ENCODE results near the gene TPPP2. TPM values are rescaled to one million over a fixed set of nuclear protein-coding genes. Genes with fewer than 3 reads are reported as not detected.
"Not testable (repeated sequence)": the region's sequence is repeated elsewhere in the genome, so short reads cannot be mapped to it uniquely, and the experiment has no call there.

Gene TPPP2
- not detected for total RNA-seq

GRCh38 chr14:21029917-21030316 lies at the start of gene TPPP2:
TPPP2 (plus strand) TSS chr14:21030217; CDS start chr14:21030582, 365 bp downstream.
- intact Hi-C loops (cut with micrococcal nuclease): no loop called here
- Mint-ChIP-seq H3K27ac (no peak within 1 kb of the TSS), H3K9me3 (no peaks in the 10 kb centered on the region), H3K4me1 (ENCODE audit: low read depth) (no peaks in the 10 kb centered on the region), H3K36me3 (no peaks in the 10 kb centered on the region), H3K27me3 (no peaks in the 10 kb centered on the region), H3K4me3 (no peak within 1 kb of the TSS)
- ChIA-PET CTCF (interaction anchor here (0.8 to 3.5 kb wide), 2 partner anchors 9 to 15 kb away, joined by 4 to 21 read pairs; no protein-coding TSS in a partner anchor), POLR2A (no interaction called here)
- DNase-seq: no peak

- Mint-ChIP-seq H3K9me3 (no peaks in the 10 kb centered on the region), H3K4me1 (ENCODE audit: low read depth) (no peaks in the 10 kb centered on the region), H3K36me3 (no peaks in the 10 kb centered on the region), H3K4me3 (no peak overlapping the region), H3K27ac (no peak overlapping the region), H3K27me3 (peaks cover 3% of the 10 kb centered on the region)
- CTCF ChIA-PET: interaction anchor here (4.4 kb wide), 1 partner anchor 10 kb away, joined by 52 read pairs; no protein-coding TSS in a partner anchor
- POLR2A ChIA-PET: no interaction called here
- intact Hi-C loops (cut with micrococcal nuclease): no loop called here
- no peak for DNase-seq
Measured at GRCh38 chr14:20980906-20981305, 49.1 kb upstream of the TPPP2 start.

DNA sequence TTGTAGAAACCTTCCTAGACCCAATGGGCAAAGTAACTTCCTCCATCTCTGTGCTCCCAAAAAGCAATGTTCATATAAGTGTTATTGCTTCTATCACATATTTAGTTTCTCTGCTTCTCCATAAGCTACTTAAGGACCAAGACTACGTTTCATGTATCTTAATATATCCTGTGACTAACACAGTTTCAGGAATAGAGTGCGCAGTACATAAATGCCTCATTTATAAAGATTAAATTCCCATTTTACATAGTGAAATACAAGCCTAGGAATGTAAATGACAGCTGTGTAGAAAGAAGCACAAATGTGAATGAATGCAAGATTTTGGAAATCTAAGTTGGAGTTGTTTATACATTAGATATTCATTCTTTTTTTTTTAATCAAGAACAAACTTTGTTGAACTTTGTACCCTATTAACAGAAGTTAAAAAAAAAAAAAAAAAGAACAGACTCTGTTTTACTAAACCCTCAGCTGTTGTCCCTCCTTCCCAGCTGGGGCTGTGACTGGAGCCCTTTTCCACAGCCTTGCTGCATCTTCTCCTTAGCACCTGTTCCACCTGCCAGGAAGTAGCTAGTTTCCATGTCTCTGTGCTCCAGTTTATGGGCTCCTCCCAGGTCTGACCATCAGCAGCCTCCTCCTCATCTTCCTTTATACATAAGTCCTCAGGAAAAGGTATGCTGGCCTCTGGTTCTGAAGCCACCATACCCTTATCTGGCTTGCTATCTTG lies 47.2 kb upstream of the TPPP2 start:
- Mint-ChIP-seq H3K4me1 (ENCODE audit: low read depth) (peaks cover 3% of the 10 kb centered on the region), H3K36me3 (no peaks in the 10 kb centered on the region), H3K9me3 (no peaks in the 10 kb centered on the region), H3K27ac (no peak overlapping the region), H3K4me3 (no peak overlapping the region), H3K27me3 (peaks cover 3% of the 10 kb centered on the region)
- no peak for DNase-seq
- intact Hi-C loops (cut with micrococcal nuclease): no loop called here
- ChIA-PET CTCF (interaction anchor here (0.7 to 4.4 kb wide), 4 partner anchors 12 to 125 kb away, joined by 3 to 52 read pairs (median 4); no protein-coding TSS in a partner anchor), POLR2A (no interaction called here)

- CTCF ChIA-PET: interaction anchor here (0.7 to 1.2 kb wide), 3 partner anchors 12 to 82 kb away, joined by 3 to 4 read pairs (median 3); no protein-coding TSS in a partner anchor
- H3K27ac Mint-ChIP-seq, H3K9me3 Mint-ChIP-seq, H3K27me3 Mint-ChIP-seq, H3K4me3 Mint-ChIP-seq, POLR2A ChIA-PET, H3K36me3 Mint-ChIP-seq, DNase-seq: not testable (repeated sequence)
- H3K4me1 Mint-ChIP-seq (ENCODE audit: low read depth): peaks cover 11% of the 10 kb centered on the region
- intact Hi-C loops (cut with micrococcal nuclease): loop anchor here (5.0 kb wide), 1 partner anchor 303 kb away; the partner anchor contains the start of gene RNASE4
Measured at GRCh38 chr14:20985650-20986049, 44.4 kb upstream of the TPPP2 start.

- POLR2A ChIA-PET: no interaction called here
- no peaks in the 10 kb centered on the region for H3K9me3 Mint-ChIP-seq
- DNase-seq: no peak
- peaks cover 18% of the 10 kb centered on the region for H3K4me1 Mint-ChIP-seq (ENCODE audit: low read depth)
- CTCF ChIA-PET: interaction anchor here (0.7 to 3.1 kb wide), 2 partner anchors 16 to 32 kb away, joined by 3 to 23 read pairs; no protein-coding TSS in a partner anchor
- peaks cover 3% of the 10 kb centered on the region for H3K27me3 Mint-ChIP-seq
- peaks cover 6% of the 10 kb centered on the region for H3K36me3 Mint-ChIP-seq
- H3K4me3 Mint-ChIP-seq: no peak overlapping the region
- H3K27ac Mint-ChIP-seq: no peak overlapping the region
- intact Hi-C loops (cut with micrococcal nuclease): loop anchor here (5.0 kb wide), 1 partner anchor 305 kb away; the partner anchor contains the start of gene RNASE4
Measured at GRCh38 chr14:20986811-20987210, 43.2 kb upstream of the TPPP2 start.

GRCh38 chr14:20988717-20989470 lies 41.1 kb upstream of the TPPP2 start:
- Mint-ChIP-seq H3K4me1 (ENCODE audit: low read depth) (peaks cover 28% of the 10 kb centered on the region), H3K36me3 (peaks cover 16% of the 10 kb centered on the region), H3K27ac (peak overlapping the region; percentile 49), H3K27me3 (no peaks in the 10 kb centered on the region), H3K9me3 (no peaks in the 10 kb centered on the region), H3K4me3 (peak overlapping the region; percentile 37)
- ChIA-PET POLR2A (no interaction called here), CTCF (interaction anchor here (1.1 to 3.1 kb wide), 2 partner anchors 18 to 26 kb away, joined by 6 to 23 read pairs; no protein-coding TSS in a partner anchor)
- intact Hi-C loops (cut with micrococcal nuclease): loop anchor here (1.0 to 5.0 kb wide), 4 partner anchors 18 to 395 kb away; partner anchors contain the start of genes RNASE4 and SUPT16H
- DNase-seq: no peak

GRCh38 chr14:20989471-20989786 lies 40.6 kb upstream of the TPPP2 start:
- peak overlapping the region; percentile 91 for H3K4me3 Mint-ChIP-seq
- DNase-seq: no peak
- ChIA-PET CTCF (interaction anchor here (1.1 to 3.1 kb wide), 2 partner anchors 19 to 25 kb away, joined by 6 to 23 read pairs; no protein-coding TSS in a partner anchor), POLR2A (no interaction called here)
- H3K36me3 Mint-ChIP-seq: peaks cover 20% of the 10 kb centered on the region
- intact Hi-C loops (cut with micrococcal nuclease): loop anchor here (1.0 to 5.0 kb wide), 4 partner anchors 18 to 395 kb away; partner anchors contain the start of genes RNASE4 and SUPT16H
- H3K9me3 Mint-ChIP-seq: no peaks in the 10 kb centered on the region
- H3K4me1 Mint-ChIP-seq (ENCODE audit: low read depth): peaks cover 29% of the 10 kb centered on the region
- H3K27ac Mint-ChIP-seq: peak overlapping the region; percentile 84
- H3K27me3 Mint-ChIP-seq: no peaks in the 10 kb centered on the region

GRCh38 chr14:20989787-20990600 lies 40.0 kb upstream of the TPPP2 start, which contains the start of gene METTL17:
METTL17 (plus strand) TSS chr14:20989980; CDS start chr14:20990003, 23 bp downstream.
- DNase-seq: peak; percentile 94
- H3K9me3 Mint-ChIP-seq: no peaks in the 10 kb centered on the region
- H3K27ac Mint-ChIP-seq: peak within 1 kb of the TSS; percentile 84
- peaks cover 31% of the 10 kb centered on the region for H3K4me1 Mint-ChIP-seq (ENCODE audit: low read depth)
- peak within 1 kb of the TSS; percentile 91 for H3K4me3 Mint-ChIP-seq
- POLR2A ChIA-PET: no interaction called here
- peaks cover 25% of the 10 kb centered on the region for H3K36me3 Mint-ChIP-seq
- intact Hi-C loops (cut with micrococcal nuclease): loop anchor here (1.0 to 5.0 kb wide), 4 partner anchors 19 to 394 kb away; partner anchors contain the start of genes RNASE4 and SUPT16H
- H3K27me3 Mint-ChIP-seq: no peaks in the 10 kb centered on the region
- CTCF ChIA-PET: interaction anchor here (2.9 to 3.1 kb wide), 2 partner anchors 19 to 25 kb away, joined by 13 to 23 read pairs; no protein-coding TSS in a partner anchor

- ChIA-PET POLR2A (interaction anchor here (0.7 kb wide), 1 partner anchor 15 kb away, joined by 3 read pairs; no protein-coding TSS in a partner anchor), CTCF (interaction anchor here (0.9 to 9.0 kb wide), 6 partner anchors 9 to 25 kb away, joined by 3 to 70 read pairs (median 4); no protein-coding TSS in a partner anchor)
- H3K9me3 Mint-ChIP-seq: no peaks in the 10 kb centered on the region
- no peaks in the 10 kb centered on the region for H3K27me3 Mint-ChIP-seq
- no peak for DNase-seq
- intact Hi-C loops (cut with micrococcal nuclease): no loop called here
- peaks cover 39% of the 10 kb centered on the region for H3K36me3 Mint-ChIP-seq
- peaks cover 18% of the 10 kb centered on the region for H3K4me1 Mint-ChIP-seq (ENCODE audit: low read depth)
- H3K4me3 Mint-ChIP-seq: no peak overlapping the region
- no peak overlapping the region for H3K27ac Mint-ChIP-seq
Measured at GRCh38 chr14:20996521-20996920, 33.5 kb upstream of the TPPP2 start.

DNA sequence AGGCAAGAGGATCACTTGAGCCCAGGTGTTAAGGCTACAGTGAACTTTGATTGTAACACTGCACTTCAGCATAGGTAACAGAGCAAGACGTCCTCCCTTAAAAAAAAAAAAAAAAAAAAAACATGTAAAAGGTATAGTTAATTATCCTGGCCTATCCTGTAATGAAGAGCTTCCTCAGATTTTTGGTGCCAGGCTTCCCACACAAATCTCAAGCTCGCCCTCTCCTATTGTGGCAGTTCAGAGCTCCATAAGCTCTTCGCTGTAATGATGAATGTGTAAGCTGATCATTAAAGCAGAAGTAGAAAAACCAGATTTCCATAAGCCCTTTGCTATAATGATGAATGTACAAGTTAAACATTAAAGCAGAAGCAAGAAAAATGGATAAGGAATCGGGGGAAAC lies 32.9 kb upstream of the TPPP2 start:
- H3K4me3 Mint-ChIP-seq: no peak overlapping the region
- H3K36me3 Mint-ChIP-seq: peaks cover 35% of the 10 kb centered on the region
- DNase-seq: no peak

DNA sequence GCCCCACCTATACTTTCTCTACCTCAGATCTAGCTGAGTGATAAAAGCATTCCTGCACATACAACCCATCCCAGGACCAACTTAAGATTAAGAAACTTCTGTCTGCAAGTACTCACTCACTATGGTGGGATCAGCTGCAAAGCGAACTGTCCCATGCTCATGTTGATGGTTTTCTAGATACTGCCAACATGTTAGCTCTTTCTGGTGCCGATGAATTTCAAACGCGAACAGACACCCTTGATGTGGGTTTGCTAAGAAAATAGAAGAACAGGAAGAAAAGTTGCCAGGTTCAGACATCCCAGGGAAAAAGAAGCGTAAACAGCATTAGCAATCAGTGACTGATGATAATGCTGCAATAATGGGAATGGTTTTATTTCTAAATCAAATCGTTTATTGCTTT lies 32.5 kb upstream of the TPPP2 start:
- Mint-ChIP-seq H3K27me3 (no peaks in the 10 kb centered on the region), H3K9me3 (no peaks in the 10 kb centered on the region), H3K4me3 (no peak overlapping the region), H3K27ac (no peak overlapping the region), H3K36me3 (peaks cover 33% of the 10 kb centered on the region), H3K4me1 (ENCODE audit: low read depth) (peaks cover 10% of the 10 kb centered on the region)
- no peak for DNase-seq
- intact Hi-C loops (cut with micrococcal nuclease): no loop called here
- ChIA-PET CTCF (interaction anchor here (0.7 to 9.0 kb wide), 7 partner anchors 8 to 95 kb away, joined by 3 to 70 read pairs (median 3); no protein-coding TSS in a partner anchor), POLR2A (interaction anchor here (0.6 kb wide), 1 partner anchor 62 kb away, joined by 3 read pairs; no protein-coding TSS in a partner anchor)

More for the DNA sequence above, 32.9 kb upstream of the TPPP2 start:
- Mint-ChIP-seq H3K4me1 (ENCODE audit: low read depth) (peaks cover 13% of the 10 kb centered on the region), H3K27ac (no peak overlapping the region), H3K27me3 (no peaks in the 10 kb centered on the region), H3K9me3 (no peaks in the 10 kb centered on the region)
- ChIA-PET CTCF (interaction anchor here (0.7 to 9.0 kb wide), 7 partner anchors 9 to 95 kb away, joined by 3 to 70 read pairs (median 3); no protein-coding TSS in a partner anchor), POLR2A (interaction anchor here (0.6 kb wide), 1 partner anchor 61 kb away, joined by 3 read pairs; no protein-coding TSS in a partner anchor)
- intact Hi-C loops (cut with micrococcal nuclease): no loop called here
